Progenitor cell of endocrine pancreas (in vitro differentiated cells): ENCODE measurements around the gene PTPRD. TPM values are rescaled to one million over a fixed set of nuclear protein-coding genes. Genes with fewer than 3 reads are reported as not detected.

Experiments
- DNase-seq: peaks from one replicate; pipeline ENCODE4 v3.0.0; 2021; ENCODE audit warnings: low spot score; ENCODE audit not compliant: unreplicated experiment
- H3K27ac Mint-ChIP-seq: 2 replicates; pipeline ENCODE4 v1.8.0; 2021; ENCODE audit warnings: mild to moderate bottlenecking, moderate library complexity, mixed read lengths
- H3K27me3 Mint-ChIP-seq: 2 replicates; pipeline ENCODE4 v1.8.0; 2021; ENCODE audit warnings: mixed read lengths
- H3K36me3 Mint-ChIP-seq: 2 replicates; pipeline ENCODE4 v1.8.0; 2022; ENCODE audit warnings: mixed read lengths; ENCODE audit not compliant: insufficient read depth
- H3K4me1 Mint-ChIP-seq: 2 replicates; pipeline ENCODE4 v1.8.0; 2021; ENCODE audit warnings: low read depth, mixed read lengths
- H3K4me3 Mint-ChIP-seq: 2 replicates; pipeline ENCODE4 v1.8.0; 2021; ENCODE audit warnings: low read depth, mild to moderate bottlenecking, moderate library complexity, mixed read lengths
- H3K9me3 Mint-ChIP-seq: 2 replicates; pipeline ENCODE4 v1.8.0; 2021; ENCODE audit warnings: low read depth, mixed read lengths
- total RNA-seq: library from RNA; stranded (reverse); gene quantifications from 2 replicates; pipeline ENCODE4 v1.2.1, GENCODE V29; 2021
- TF ChIP-seq, protein P1 (sequence below): fragments of 200-600 bp; sonication (generic); IDR thresholded peaks from one replicate; pipeline ENCODE4 v1.5.0; 2021; ENCODE audit warnings: antibody characterized with exemption, mild to moderate bottlenecking; ENCODE audit not compliant: unreplicated experiment

Gene PTPRD
- total RNA-seq, 1 donor from 2014 or later = 124 TPM

DNA sequence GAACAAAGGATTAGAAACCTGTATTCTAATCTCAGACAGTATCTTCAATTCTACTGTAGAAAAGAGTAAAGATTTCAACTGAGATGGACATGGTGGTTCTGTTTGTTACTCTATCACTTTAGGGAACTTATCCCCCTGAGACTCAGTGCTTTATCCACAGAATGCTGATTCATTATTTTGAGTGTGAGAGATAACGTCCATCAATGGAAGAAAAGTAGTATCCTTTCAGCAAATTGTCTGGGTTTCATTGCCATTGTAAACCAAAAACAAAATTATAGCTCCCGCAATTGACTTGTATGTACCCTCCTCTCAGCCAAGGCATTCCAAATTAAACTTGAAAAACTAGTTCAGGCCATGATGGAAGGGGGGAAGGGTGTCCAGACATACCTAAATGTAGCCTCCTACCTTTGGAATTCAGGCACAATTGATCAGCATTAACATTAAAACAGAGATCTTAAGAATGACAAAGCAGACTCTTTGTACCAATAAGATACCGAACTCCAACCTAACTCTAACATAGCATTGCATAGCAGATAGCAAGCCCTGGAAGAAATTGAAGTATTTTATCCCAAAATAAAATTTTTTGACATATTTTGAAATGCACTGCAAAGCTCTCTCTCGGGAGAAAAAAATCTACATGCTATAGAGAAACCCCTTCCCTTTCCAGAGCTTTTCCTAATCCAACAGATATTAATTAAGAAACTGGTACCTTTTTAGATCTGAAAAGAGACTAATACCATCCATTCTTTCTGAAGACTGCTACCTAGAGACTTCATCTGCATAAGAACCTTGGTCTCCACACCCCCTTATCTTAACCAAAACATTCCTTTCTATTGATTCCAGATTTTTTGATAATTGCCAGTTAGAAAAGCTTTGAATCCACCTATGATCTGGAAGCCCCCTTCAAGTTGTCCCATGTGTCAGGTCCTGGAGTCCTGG, 1055.7 kb downstream of the PTPRD start:
- H3K27ac Mint-ChIP-seq = no peak overlapping the region
- H3K9me3 Mint-ChIP-seq = no peaks in the 10 kb centered on the region
- no peak for DNase-seq
- TF ChIP-seq, protein P1, sequence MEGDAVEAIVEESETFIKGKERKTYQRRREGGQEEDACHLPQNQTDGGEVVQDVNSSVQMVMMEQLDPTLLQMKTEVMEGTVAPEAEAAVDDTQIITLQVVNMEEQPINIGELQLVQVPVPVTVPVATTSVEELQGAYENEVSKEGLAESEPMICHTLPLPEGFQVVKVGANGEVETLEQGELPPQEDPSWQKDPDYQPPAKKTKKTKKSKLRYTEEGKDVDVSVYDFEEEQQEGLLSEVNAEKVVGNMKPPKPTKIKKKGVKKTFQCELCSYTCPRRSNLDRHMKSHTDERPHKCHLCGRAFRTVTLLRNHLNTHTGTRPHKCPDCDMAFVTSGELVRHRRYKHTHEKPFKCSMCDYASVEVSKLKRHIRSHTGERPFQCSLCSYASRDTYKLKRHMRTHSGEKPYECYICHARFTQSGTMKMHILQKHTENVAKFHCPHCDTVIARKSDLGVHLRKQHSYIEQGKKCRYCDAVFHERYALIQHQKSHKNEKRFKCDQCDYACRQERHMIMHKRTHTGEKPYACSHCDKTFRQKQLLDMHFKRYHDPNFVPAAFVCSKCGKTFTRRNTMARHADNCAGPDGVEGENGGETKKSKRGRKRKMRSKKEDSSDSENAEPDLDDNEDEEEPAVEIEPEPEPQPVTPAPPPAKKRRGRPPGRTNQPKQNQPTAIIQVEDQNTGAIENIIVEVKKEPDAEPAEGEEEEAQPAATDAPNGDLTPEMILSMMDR = no peak
- no peaks in the 10 kb centered on the region for H3K36me3 Mint-ChIP-seq
- no peaks in the 10 kb centered on the region for H3K27me3 Mint-ChIP-seq
- no peak overlapping the region for H3K4me3 Mint-ChIP-seq
- H3K4me1 Mint-ChIP-seq = peaks cover 21% of the 10 kb centered on the region

GRCh38 chr9:9552665-9553064, 1060.1 kb downstream of the PTPRD start:
- no peaks in the 10 kb centered on the region for H3K9me3 Mint-ChIP-seq
- H3K4me3 Mint-ChIP-seq = no peak overlapping the region
- peaks cover 20% of the 10 kb centered on the region for H3K4me1 Mint-ChIP-seq
- no peaks in the 10 kb centered on the region for H3K36me3 Mint-ChIP-seq
- TF ChIP-seq, protein P1 = no peak
- H3K27me3 Mint-ChIP-seq = no peaks in the 10 kb centered on the region
- DNase-seq = no peak
- H3K27ac Mint-ChIP-seq = no peak overlapping the region

- DNase-seq = no peak
- Mint-ChIP-seq H3K27me3 (no peaks in the 10 kb centered on the region), H3K4me3 (no peak overlapping the region), H3K9me3 (peaks cover 5% of the 10 kb centered on the region), H3K27ac (no peak overlapping the region), H3K36me3 (no peaks in the 10 kb centered on the region), H3K4me1 (peaks cover 15% of the 10 kb centered on the region)
- TF ChIP-seq, protein P1 = no peak
Measured at GRCh38 chr9:9538766-9539165, 1074.0 kb downstream of the PTPRD start.

- no peak overlapping the region for H3K4me3 Mint-ChIP-seq
- peaks cover 5% of the 10 kb centered on the region for H3K9me3 Mint-ChIP-seq
- peaks cover 15% of the 10 kb centered on the region for H3K4me1 Mint-ChIP-seq
- DNase-seq = no peak
- H3K27me3 Mint-ChIP-seq = no peaks in the 10 kb centered on the region
- TF ChIP-seq, protein P1 = no peak
- no peaks in the 10 kb centered on the region for H3K36me3 Mint-ChIP-seq
- no peak overlapping the region for H3K27ac Mint-ChIP-seq
Measured at GRCh38 chr9:9538356-9538755, 1074.4 kb downstream of the PTPRD start.

- Mint-ChIP-seq H3K4me3 (no peak overlapping the region), H3K27ac (no peak overlapping the region), H3K9me3 (peaks cover 1% of the 10 kb centered on the region), H3K4me1 (peaks cover 15% of the 10 kb centered on the region), H3K27me3 (no peaks in the 10 kb centered on the region), H3K36me3 (no peaks in the 10 kb centered on the region)
- no peak for DNase-seq
- TF ChIP-seq, protein P1 = no peak
Measured at GRCh38 chr9:9536523-9536922, 1076.3 kb downstream of the PTPRD start.
